Right cardiac atrium (tissue), 5 donors: ENCODE data around the gene NR3C1. TPM values are rescaled to one million over a fixed set of nuclear protein-coding genes. Genes with fewer than 3 reads are reported as not detected.
"Not testable (repeated sequence)": the region's sequence is repeated elsewhere in the genome, so short reads cannot be mapped to it uniquely, and the experiment has no call there.

Experiments used
- ATAC-seq, 2 donors: fragments of 200-7000 bp; cut with Tn5 transposase; one replicate each; pipeline versions ENCODE4 v1.8.0 to v1.9.1; 2020; ENCODE audit warnings: moderate library complexity in 2 of 2, mild to moderate bottlenecking in 1 of 2
- DNase-seq, 3 donors: peaks; one replicate each; pipeline ENCODE4 v3.0.0-alpha.2; 2020
- H3K27ac ChIP-seq: one replicate; pipeline ENCODE4 v1.5.1; 2013; ENCODE audit warnings: mild to moderate bottlenecking, low read length, control low read depth, moderate library complexity
- H3K27me3 ChIP-seq: one replicate; pipeline ENCODE4 v1.6.1; 2013; ENCODE audit not compliant: control insufficient read depth, insufficient read depth
- H3K4me1 ChIP-seq: one replicate; pipeline ENCODE4 v1.6.1; 2013; ENCODE audit warnings: low read length; ENCODE audit not compliant: control insufficient read depth, insufficient read depth
- H3K4me3 ChIP-seq: one replicate; pipeline ENCODE4 v1.5.1; 2013; ENCODE audit warnings: low read length, control low read depth
- H3K9me3 ChIP-seq: one replicate; pipeline ENCODE4 v1.6.1; 2013; ENCODE audit warnings: low read length; ENCODE audit not compliant: control insufficient read depth
- WGBS: extraction: QIAGEN DNeasy Blood & Tissue Kit; methylation state at CpG from one replicate; pipeline ENCODE4 v1.1.7; 2013; 5-methylcytosine and 5-hydroxymethylcytosine counted together
- intact Hi-C, 4 donors: fragments of 100-400 bp; cut with DNase I; formaldehyde crosslinking; loops; one replicate each; pipeline versions ENCODE4 v1.11.0 to v1.14.0; 2022 to 2023
- polyA plus RNA-seq: library from polyadenylated mRNA; stranded (reverse); fragments of 200-250 nt; gene quantifications from one replicate; pipeline ENCODE4 v1.2.3, GENCODE V29; 2013
- total RNA-seq, 4 donors: library from RNA; stranded (reverse); fragmentation: NEBNext Ultra II Directional; extraction: Animal tissue kit (Norgen Biotek cat#: 25700); gene quantifications; one replicate each; pipeline ENCODE4 v1.2.1, GENCODE V29; 2021
- donor health status: healthy with polysubstance abuse.
- donor health status: DM: no; HTN: yes; CAD: no.
- donor health status: DM: no; HTN: no; CAD: no.
- donor health status: DM: no; HTN: yes; CAD: no; lungs with severe emphysema.
- donor health status: DM: yes; HTN: yes; CAD: no.

The NR3C1 gene
- total and polyA plus RNA-seq, 5 donors, result 16.5 to 66.5 (median 49.9) TPM

DNA sequence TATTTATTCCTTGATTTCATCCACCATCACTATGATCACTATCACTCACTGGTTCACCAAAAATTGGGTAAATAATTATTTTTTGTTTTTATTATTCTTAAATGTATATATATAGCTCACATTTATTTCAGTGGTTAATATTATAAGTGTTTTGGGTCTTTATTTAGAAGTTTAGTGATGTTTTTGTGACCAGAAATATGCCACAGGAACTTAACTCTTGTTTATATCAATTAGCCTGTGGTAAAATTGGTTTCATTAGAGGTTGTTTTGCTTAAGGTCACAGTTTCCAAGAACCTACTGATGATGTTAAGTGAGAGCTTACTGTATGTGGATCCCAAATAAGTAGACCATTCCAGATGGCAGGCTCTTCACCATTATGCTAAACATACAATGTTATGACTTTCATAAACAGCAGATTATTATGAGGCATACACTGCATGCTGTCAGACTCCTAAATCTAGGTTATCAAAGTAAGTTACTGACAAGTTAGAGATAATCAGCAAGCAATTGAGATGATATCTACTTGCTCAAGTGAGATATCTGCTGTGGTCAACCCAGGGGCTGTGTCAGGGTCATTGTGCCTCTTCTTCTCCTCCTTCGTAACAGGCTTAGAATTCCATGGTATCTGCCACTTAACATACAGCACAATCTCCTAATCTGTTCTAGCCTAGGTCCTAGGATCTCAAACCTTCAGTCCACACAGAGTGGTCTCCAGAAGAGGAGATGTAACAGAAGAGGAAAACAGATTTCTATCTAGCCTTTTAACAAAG, 57.6 kb downstream of the NR3C1 start:
- ATAC-seq (no peak), DNase-seq (no peak)
- intact Hi-C loops, result no loop called here
- H3K4me3 ChIP-seq, result no peak overlapping the region
- peaks cover 11% of the 10 kb centered on the region for H3K4me1 ChIP-seq
- H3K27me3 ChIP-seq, result no peaks in the 10 kb centered on the region
- peak overlapping the region; percentile 55 for H3K27ac ChIP-seq
- 73% methylated on average over 1 of the region's 1 CpG for WGBS
- H3K9me3 ChIP-seq, result no peaks in the 10 kb centered on the region

DNA sequence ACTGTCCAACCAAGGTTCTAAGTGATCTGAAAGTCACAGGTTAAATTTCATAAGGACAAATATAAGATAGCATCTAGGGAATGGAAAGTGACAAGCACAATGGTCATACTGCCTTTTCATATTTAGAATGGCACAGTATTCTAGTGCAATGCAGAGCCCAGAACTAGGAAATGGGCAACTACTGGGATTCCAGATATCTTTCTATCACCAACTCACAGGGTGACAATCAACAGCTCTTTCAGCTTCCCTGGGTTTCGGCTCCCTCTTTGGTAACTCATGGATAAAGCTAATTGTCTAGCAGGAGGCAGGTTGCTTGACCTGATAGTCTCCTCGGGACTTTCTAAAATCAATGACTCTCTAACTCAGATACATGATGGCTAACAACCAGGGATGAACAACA, 60.4 kb downstream of the NR3C1 start:
- Histone ChIP-seq H3K9me3 (no peaks in the 10 kb centered on the region), H3K4me3 (no peak overlapping the region), H3K4me1 (peaks cover 7% of the 10 kb centered on the region), H3K27ac (no peak overlapping the region), H3K27me3 (no peaks in the 10 kb centered on the region)
- 76% methylated on average over 2 of the region's 2 CpGs for WGBS
- no peak for DNase-seq
- intact Hi-C loops, result no loop called here
- ATAC-seq, result no peak

DNA sequence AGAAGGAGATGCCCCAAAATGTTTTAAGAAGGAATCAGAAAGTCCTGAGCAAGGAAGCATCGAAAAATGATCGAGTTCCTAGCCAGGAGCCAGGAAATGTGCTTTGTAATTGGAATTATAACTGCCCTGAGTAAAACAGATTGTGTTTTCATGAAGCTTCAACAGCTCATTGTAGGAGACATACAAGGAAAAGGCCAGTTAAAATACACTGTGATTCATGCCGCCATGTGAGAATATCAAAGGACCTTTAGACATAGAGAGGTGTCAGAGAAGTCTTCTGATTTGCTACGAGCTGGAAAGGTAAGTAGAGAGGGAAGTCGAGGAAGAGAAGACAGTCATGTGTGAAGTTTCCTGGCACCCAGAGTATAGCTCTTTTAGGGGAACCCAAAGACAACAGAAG, 60.9 kb downstream of the NR3C1 start:
- no peak for ATAC-seq
- WGBS, result 78% methylated on average over 5 of the region's 5 CpGs
- Histone ChIP-seq H3K4me3 (no peak overlapping the region), H3K9me3 (no peaks in the 10 kb centered on the region), H3K27ac (no peak overlapping the region), H3K4me1 (peaks cover 4% of the 10 kb centered on the region), H3K27me3 (no peaks in the 10 kb centered on the region)
- intact Hi-C loops, result no loop called here
- DNase-seq, result no peak

DNA sequence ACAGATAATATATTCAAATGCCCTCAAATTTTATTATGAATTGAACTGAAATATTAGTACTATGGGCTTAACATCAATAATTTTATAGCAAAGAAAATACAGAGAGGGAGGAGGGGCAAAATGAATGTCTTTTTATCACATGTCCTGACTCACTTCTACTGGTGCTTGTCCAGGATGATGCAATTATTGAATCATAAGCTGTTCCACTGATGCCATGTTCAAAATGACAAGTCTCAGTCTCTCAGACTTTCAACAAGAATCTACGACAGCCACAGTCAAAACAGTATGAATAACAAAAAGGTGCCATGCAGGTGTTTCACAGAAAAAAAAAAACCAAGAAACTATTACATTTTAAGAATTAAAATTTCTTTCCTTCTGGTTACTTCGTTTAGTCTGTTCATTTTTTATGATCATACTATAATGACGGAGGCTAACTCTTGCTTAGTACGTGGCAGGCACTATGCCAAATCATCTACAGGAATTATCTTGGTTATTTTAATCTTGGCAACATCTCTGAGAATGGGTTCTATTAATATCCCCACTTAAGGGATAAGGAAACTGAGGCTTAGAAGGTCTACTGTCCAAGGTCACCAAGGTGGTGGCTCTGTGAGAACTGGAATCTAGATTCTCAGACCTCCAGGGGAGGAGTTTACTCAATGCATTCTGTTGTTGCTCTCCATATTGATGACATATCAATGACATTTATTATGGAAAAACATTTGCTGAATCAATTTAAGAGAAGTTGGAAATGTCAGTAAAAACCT, 61.5 kb downstream of the NR3C1 start:
- no peak for DNase-seq
- Histone ChIP-seq H3K9me3 (no peaks in the 10 kb centered on the region), H3K27me3 (no peaks in the 10 kb centered on the region), H3K27ac (no peak overlapping the region), H3K4me3 (no peak overlapping the region), H3K4me1 (peaks cover 4% of the 10 kb centered on the region)
- intact Hi-C loops, result no loop called here
- peak in 1 of 2 donors; percentile 64 for ATAC-seq
- WGBS, result 51% methylated on average over 4 of the region's 4 CpGs

DNA sequence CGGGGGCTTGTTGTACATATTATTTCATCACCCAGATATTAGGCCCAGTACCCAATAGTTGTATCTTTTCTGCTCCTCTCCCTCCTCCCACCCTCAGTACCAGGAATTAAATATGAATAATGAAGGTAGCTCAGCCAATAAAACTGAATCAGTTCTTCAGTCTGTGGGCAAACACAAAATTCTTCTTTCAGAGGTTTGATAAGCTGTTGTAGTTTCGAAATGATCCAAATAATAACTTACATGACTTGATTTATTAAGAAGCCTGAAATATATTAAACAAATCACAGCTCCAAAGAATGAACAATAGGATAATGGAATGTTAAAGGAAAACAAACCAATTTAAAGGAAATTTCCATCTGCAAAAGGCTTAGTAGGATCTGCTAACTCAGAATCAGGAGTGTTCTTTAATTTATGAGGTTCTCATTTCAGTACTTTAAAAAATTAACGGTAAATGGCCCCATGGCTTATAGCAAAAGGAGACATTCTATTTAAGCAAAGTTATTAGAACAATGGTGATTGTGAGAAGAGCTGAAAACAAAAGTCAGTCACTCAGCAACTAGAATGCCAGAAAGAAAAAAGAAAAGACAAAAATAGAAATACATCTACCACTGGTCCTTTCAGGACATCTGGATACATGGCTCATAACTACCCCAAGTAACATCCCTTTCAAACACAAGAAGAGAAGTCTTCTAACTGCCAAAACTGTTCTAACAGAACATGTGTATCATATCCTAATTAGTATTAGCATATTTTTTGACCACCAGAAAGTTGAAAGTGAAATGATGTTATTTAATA, 62.4 kb downstream of the NR3C1 start:
- DNase-seq (no peak), ATAC-seq (peak; percentile 42 to 51)
- H3K4me1 ChIP-seq, result peaks cover 3% of the 10 kb centered on the region
- H3K27me3 ChIP-seq, result no peaks in the 10 kb centered on the region
- no peak overlapping the region for H3K27ac ChIP-seq
- WGBS, result 74% methylated on average over 3 of the region's 3 CpGs
- intact Hi-C loops, result no loop called here
- no peak overlapping the region for H3K4me3 ChIP-seq
- no peaks in the 10 kb centered on the region for H3K9me3 ChIP-seq

DNA sequence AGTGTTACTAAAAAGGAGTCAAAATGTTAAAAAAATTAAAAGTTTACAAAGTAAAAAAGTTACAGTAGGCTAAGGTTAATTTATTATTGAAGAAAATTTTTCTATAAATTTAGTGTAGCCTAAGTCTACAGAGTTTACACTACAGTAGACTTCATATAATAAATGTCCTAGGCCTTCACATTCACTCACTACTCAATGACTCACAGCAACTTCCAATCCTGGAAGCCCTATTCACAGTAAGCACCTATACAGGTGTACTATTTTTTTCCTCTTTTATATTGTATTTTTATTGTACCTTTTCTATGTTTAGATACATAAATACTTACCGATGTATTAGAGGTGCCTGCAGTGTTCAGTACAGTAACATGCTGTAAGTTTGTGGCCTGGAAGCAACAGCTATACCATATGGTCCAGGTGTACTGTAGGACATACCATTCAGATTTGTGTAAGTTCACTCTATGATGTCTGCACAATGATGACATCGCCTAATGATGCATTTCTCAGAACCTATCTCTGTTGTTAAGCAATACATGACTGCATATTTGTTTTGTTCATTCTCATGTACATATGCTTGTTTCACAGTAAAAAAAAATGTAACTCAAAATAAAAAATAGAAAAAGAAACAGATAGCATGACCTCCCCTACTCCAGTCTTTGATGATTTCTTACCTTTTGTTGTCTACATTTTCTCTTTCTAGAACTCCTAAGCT, 64.7 kb downstream of the NR3C1 start:
- DNase-seq, result no peak
- 98% methylated on average over 2 of the region's 2 CpGs for WGBS
- H3K9me3 ChIP-seq, result no peaks in the 10 kb centered on the region
- no peak overlapping the region for H3K4me3 ChIP-seq
- ATAC-seq, result no peak
- H3K27ac ChIP-seq, result no peak overlapping the region
- peaks cover 4% of the 10 kb centered on the region for H3K4me1 ChIP-seq
- H3K27me3 ChIP-seq, result no peaks in the 10 kb centered on the region
- intact Hi-C loops, result no loop called here

DNA sequence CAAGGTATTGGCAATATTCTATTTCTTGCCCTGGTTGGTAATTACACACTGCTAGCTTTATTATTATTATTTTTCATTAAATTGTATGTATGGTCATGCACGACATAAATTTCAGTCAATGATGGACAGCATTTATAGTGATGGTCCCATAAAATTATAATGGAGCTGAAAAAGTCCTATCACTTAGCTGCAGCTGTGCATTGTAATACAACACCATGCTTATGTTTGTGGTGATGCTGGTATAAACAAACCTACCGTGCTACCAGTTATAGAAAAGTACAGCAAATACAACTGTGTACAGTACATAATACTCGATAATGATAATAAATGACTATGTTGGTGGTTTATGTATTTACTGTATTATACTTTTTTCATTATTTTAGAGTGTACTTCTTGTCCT, 65.5 kb downstream of the NR3C1 start:
- ATAC-seq (no peak), DNase-seq (no peak)
- H3K4me1 ChIP-seq, result peaks cover 4% of the 10 kb centered on the region
- H3K9me3 ChIP-seq, result no peaks in the 10 kb centered on the region
- intact Hi-C loops, result no loop called here
- no peak overlapping the region for H3K4me3 ChIP-seq
- WGBS, result 79% methylated on average over 3 of the region's 3 CpGs
- H3K27me3 ChIP-seq, result no peaks in the 10 kb centered on the region
- H3K27ac ChIP-seq, result no peak overlapping the region

DNA sequence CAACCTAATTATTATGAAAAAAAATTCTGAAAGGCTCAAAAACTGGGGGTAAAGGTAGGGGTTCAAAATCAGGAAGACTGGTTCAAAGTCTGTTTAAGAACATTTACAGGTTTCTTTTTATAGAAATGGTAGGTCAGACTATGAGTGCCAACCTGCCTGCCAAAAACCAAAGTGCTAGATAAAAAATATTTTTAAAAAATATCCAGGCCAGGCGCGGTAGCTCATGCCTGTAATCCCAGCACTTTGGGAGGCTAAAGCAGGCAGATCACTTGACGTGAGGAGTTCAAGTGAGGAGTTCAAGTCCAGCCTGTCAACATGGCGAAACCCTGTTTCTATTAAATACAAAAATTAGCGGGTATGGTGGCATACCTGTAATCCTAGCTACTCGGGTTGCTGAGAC, 67.0 kb downstream of the NR3C1 start:
- peaks cover 4% of the 10 kb centered on the region for H3K4me1 ChIP-seq

DNA sequence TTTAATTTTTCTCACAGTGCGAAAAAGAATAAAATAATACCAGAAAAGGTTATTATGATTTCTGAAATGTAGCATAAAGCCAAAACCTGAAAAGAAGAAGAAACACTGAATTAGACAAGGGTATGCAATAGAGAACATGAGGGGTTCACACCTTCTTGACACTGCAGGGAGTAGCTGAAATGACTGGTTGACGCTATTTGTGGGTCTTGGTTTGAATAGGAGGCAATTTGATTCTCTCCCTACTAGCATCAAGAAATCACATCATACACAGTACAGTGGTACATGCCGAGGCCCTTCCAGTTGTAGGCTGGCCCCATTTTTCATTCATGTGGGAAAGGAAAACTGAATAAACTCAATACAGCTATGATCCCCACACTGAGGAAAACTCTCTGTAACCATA, 68.6 kb downstream of the NR3C1 start:
- 82% methylated on average over 3 of the region's 3 CpGs for WGBS
- H3K9me3 ChIP-seq, result no peaks in the 10 kb centered on the region
- H3K4me3 ChIP-seq, result no peak overlapping the region
- H3K27ac ChIP-seq, result no peak overlapping the region
- peaks cover 4% of the 10 kb centered on the region for H3K4me1 ChIP-seq
- ATAC-seq (peak in 1 of 2 donors; percentile 41), DNase-seq (no peak)
- H3K27me3 ChIP-seq, result no peaks in the 10 kb centered on the region
- intact Hi-C loops, result no loop called here

More for the DNA sequence above, 67.0 kb downstream of the NR3C1 start:
- WGBS, result 60% methylated on average over 6 of the region's 6 CpGs
- Histone ChIP-seq H3K4me3 (no peak overlapping the region), H3K9me3 (no peaks in the 10 kb centered on the region), H3K27me3 (no peaks in the 10 kb centered on the region), H3K27ac (no peak overlapping the region)
- ATAC-seq (peak; percentile 43 to 54), DNase-seq (peak in 2 of 3 donors; percentile 46 to 52)
- intact Hi-C loops, result no loop called here

DNA sequence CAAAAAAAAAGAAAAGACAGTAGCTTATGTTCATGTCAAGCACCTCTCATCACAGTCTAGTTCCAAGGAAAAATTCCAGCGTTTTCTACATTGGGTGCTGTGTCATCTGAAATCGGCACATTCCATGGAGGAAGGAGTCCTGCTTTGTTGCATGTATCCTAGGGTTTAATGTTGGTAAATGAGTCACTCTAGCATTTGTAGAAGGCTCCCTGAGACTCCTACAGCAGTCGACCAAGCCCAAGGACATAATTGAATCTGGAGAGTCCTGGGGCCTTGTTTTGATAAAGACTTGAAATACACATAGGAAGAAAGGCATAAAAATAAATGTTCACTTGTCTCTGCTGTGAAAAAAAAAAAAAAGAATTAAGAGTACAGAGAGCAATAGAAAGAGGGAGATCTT, 69.1 kb downstream of the NR3C1 start:
- H3K9me3 ChIP-seq, H3K4me3 ChIP-seq, H3K27me3 ChIP-seq, H3K27ac ChIP-seq, DNase-seq, intact Hi-C loops, ATAC-seq, H3K4me1 ChIP-seq: not testable (repeated sequence)
- 76% methylated on average over 3 of the region's 3 CpGs for WGBS
